ENCODE data around the gene CDK4.

Gene CDK4

GRCh38 chr12:57755194-57755453, 3.0 kb upstream of the CDK4 start:
- DNase-seq = no peak

GRCh38 chr12:57754411-57755193, 2.5 kb upstream of the CDK4 start, which contains the start of gene MARCHF9:
Gene MARCHF9 (plus strand): TSS chr12:57755103. CDS start chr12:57755529, 426 bp downstream.
- peak; percentile 86 for DNase-seq

- no peak for DNase-seq
Observed at GRCh38 chr12:57753756-57754337, 1.7 kb upstream of the CDK4 start.

GRCh38 chr12:57752668-57753000, 524 bp upstream of the CDK4 start:
- no peak for DNase-seq

- DNase-seq = no peak
Observed at GRCh38 chr12:57751432-57751787, 700 bp downstream of the CDK4 start.

- no peak for DNase-seq
Observed at GRCh38 chr12:57750561-57751431, 1.3 kb downstream of the CDK4 start.

- DNase-seq = no peak
Observed at GRCh38 chr12:57749061-57749460, 3.0 kb downstream of the CDK4 start.

GRCh38 chr12:57746025-57746424, 6.1 kb downstream of the CDK4 start:
- no peak for DNase-seq

GRCh38 chr12:57745485-57745881, 6.6 kb downstream of the CDK4 start:
- no peak for DNase-seq

- peak; percentile 97 for DNase-seq
Observed at GRCh38 chr12:57744777-57745484, 7.2 kb downstream of the CDK4 start, which contains the start of gene TSPAN31. Gene TSPAN31 (plus strand): TSS chr12:57745039. CDS start chr12:57745155, 116 bp downstream.

- DNase-seq = peak; percentile 89
Observed at GRCh38 chr12:57744194-57744776, 7.8 kb downstream of the CDK4 start.

- no peak for DNase-seq
Observed at GRCh38 chr12:57743769-57744168, 8.3 kb downstream of the CDK4 start.

GRCh38 chr12:57741844-57742738, 10.0 kb downstream of the CDK4 start:
- DNase-seq = no peak

- no peak for DNase-seq
Observed at GRCh38 chr12:57741413-57741789, 10.7 kb downstream of the CDK4 start.

GRCh38 chr12:57740656-57741412, 11.3 kb downstream of the CDK4 start:
- DNase-seq = peak; percentile 51

GRCh38 chr12:57739914-57740538, 12.1 kb downstream of the CDK4 start:
- no peak for DNase-seq

GRCh38 chr12:57739387-57739786, 12.7 kb downstream of the CDK4 start:
- no peak for DNase-seq

- peak; percentile 26 for DNase-seq
Observed at GRCh38 chr12:57738661-57739237, 13.4 kb downstream of the CDK4 start, which contains the start of gene AGAP2. Gene AGAP2 (minus strand): TSS chr12:57738742. CDS start chr12:57738246, 496 bp downstream.

- DNase-seq = no peak
Observed at GRCh38 chr12:57737467-57738460, 14.3 kb downstream of the CDK4 start.
